ENCODE data around the gene ZNF229.
"Not testable (repeated sequence)": the region's sequence is repeated elsewhere in the genome, so short reads cannot be mapped to it uniquely, and the experiment has no call there.

DNA sequence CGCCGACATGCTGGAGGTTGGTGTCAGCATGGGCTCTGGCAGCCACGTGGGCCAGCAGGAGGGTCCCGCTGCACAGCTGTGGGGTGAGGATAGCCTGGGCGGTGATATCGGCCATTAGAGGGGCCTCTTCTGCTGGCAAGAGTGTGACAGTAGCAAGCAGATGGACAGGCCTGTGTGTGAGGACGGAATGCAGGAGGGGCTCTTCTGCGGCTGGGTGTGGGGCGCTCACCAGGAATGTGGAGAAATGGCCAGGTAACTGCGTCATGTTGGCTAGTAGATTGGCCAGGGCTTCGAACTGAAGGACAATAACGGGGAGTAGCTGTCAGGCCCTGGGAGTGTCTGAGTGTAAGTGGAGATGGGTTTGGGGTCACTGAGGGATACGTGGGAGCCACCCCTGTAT is 7.7 kb upstream of the ZNF229 start:
- TF ChIP-seq, protein P1, sequence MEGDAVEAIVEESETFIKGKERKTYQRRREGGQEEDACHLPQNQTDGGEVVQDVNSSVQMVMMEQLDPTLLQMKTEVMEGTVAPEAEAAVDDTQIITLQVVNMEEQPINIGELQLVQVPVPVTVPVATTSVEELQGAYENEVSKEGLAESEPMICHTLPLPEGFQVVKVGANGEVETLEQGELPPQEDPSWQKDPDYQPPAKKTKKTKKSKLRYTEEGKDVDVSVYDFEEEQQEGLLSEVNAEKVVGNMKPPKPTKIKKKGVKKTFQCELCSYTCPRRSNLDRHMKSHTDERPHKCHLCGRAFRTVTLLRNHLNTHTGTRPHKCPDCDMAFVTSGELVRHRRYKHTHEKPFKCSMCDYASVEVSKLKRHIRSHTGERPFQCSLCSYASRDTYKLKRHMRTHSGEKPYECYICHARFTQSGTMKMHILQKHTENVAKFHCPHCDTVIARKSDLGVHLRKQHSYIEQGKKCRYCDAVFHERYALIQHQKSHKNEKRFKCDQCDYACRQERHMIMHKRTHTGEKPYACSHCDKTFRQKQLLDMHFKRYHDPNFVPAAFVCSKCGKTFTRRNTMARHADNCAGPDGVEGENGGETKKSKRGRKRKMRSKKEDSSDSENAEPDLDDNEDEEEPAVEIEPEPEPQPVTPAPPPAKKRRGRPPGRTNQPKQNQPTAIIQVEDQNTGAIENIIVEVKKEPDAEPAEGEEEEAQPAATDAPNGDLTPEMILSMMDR (conservative IDR thresholded peaks at IDR 0.05; ENCODE audit: low read depth, low read length): not testable (repeated sequence)
- TF ChIP-seq EZH2 (IDR thresholded peaks at IDR 0.05; ENCODE audit: low read length, unreplicated experiment); EZH2phosphoT487 (IDR thresholded peaks at IDR 0.05; ENCODE audit: borderline replicate concordance, low read length): not testable (repeated sequence)
